Spinal cord (tissue), 10 donors: ENCODE results near the gene RXRA. TPM values are rescaled to one million over a fixed set of nuclear protein-coding genes. Genes with fewer than 3 reads are reported as not detected.

Experiments used
- DNase-seq, 6 donors: peaks; one replicate each; pipeline versions ENCODE4 v3.0.0 to v3.0.0-alpha.2; 2013 to 2015; ENCODE audit warnings: low spot score in 6 of 6, low read depth in 4 of 6
- H3K27ac ChIP-seq: one replicate; pipeline ENCODE4 v1.5.1; 2013; ENCODE audit warnings: low read depth, low read length, control low read depth
- H3K27me3 ChIP-seq: one replicate; pipeline ENCODE4 v1.6.1; 2013; ENCODE audit warnings: low read length; ENCODE audit not compliant: control insufficient read depth, insufficient read depth
- H3K36me3 ChIP-seq: one replicate; pipeline ENCODE4 v1.6.1; 2013; ENCODE audit warnings: low read length; ENCODE audit not compliant: control insufficient read depth, insufficient read depth
- H3K4me1 ChIP-seq: one replicate; pipeline ENCODE4 v1.6.1; 2013; ENCODE audit warnings: low read length; ENCODE audit not compliant: control insufficient read depth, insufficient read depth
- H3K4me3 ChIP-seq: one replicate; pipeline ENCODE4 v1.5.1; 2013; ENCODE audit warnings: low read depth, low read length, control low read depth
- H3K9me3 ChIP-seq: one replicate; pipeline ENCODE4 v1.6.1; 2013; ENCODE audit warnings: low read length; ENCODE audit not compliant: control insufficient read depth, insufficient read depth
- WGBS: methylation state at CpG from one replicate; pipeline ENCODE4 v1.1.5; 2013; ENCODE audit warnings: missing lambda C conversion rate; ENCODE audit not compliant: insufficient coverage; 5-methylcytosine and 5-hydroxymethylcytosine counted together
- polyA plus RNA-seq, 2 donors: library from polyadenylated mRNA; unstranded; fragments of 120-200 nt; gene quantifications; one replicate each; pipeline ENCODE4 v1.2.1, GENCODE V29; 2013; ENCODE audit not compliant: insufficient read length in 2 of 2
- total RNA-seq, 2 donors: library from RNA; depleted of rRNA in 1 of 2; stranded (reverse); fragments of 120-200 nt in 1 of 2; fragments of >200 nt in 1 of 2; gene quantifications; one replicate each; pipeline versions ENCODE4 v1.2.3 to v1.2.4, GENCODE V29; 2013 to 2014
- donor health status: healthy.

RXRA gene
- total and polyA plus RNA-seq, 4 donors, result 9.4 to 32.3 (median 26.1) TPM

DNA sequence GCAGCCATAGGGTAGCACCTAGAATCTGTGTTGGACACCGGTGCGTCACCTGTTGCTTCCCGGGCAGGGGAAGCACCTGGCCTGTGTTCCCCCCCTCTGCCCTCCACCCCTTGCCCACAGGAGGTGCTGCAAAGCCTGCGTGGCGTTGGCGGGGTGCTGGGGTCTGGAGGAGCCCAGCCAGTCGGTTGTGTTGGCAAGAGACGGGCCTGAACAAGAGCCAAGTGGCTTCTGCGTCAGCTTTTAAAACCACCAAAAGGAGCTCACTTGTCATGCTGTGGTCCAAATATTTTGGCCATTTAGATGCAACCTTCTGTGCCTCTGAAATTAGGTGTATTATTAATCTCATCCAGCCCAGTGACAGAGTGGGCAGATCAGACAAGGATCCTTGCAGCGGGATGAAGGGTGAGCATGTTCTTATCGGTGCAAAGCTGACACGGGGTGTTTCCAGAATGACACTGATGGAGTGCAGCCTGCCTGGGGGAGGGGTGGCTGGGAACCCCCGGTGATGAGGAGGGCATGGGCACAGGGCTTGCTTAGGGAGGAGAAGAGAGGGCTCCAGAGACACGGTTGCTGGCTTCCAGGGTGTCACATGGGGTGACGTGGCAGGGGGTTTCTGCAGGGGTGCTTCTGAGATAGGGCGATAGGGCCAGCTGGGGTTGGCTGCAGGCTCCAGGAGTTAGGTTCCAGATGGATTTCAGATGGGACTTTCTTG, 9.7 kb upstream of the RXRA start:
- Histone ChIP-seq H3K4me1 (peaks cover 66% of the 10 kb centered on the region), H3K4me3 (no peak overlapping the region), H3K27ac (no peak overlapping the region), H3K27me3 (no peaks in the 10 kb centered on the region), H3K36me3 (no peaks in the 10 kb centered on the region), H3K9me3 (peaks cover 3% of the 10 kb centered on the region)
- DNase-seq, result peak in 2 of 6 donors; percentile 52 to 84
- 33% methylated on average over 10 of the region's 16 CpGs for WGBS

DNA sequence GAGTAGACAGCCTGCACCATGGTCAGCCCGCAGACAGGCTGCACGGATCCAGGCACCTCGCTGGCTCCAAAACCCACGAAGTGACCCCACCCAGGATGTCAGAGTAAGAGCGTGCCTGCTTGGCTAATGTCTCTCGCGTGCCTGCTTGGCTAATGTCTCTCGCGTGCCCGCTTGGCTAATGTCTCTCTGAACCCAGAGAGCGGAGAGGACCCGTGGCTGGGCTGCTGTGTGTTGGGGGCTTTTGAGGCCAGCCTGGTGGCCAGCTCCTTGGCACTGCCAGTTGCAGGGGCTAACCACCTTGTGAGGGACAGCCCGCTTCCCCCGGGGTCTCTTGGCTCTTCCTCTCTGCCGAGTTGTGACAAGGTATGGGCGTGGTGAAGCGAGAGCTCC, 8.9 kb upstream of the RXRA start:
- H3K27me3 ChIP-seq, result no peaks in the 10 kb centered on the region
- DNase-seq, result no peak
- no peaks in the 10 kb centered on the region for H3K9me3 ChIP-seq
- no peaks in the 10 kb centered on the region for H3K36me3 ChIP-seq
- H3K27ac ChIP-seq, result no peak overlapping the region
- WGBS, result 73% methylated on average over 17 of the region's 17 CpGs
- H3K4me3 ChIP-seq, result no peak overlapping the region
- H3K4me1 ChIP-seq, result peaks cover 74% of the 10 kb centered on the region

DNA sequence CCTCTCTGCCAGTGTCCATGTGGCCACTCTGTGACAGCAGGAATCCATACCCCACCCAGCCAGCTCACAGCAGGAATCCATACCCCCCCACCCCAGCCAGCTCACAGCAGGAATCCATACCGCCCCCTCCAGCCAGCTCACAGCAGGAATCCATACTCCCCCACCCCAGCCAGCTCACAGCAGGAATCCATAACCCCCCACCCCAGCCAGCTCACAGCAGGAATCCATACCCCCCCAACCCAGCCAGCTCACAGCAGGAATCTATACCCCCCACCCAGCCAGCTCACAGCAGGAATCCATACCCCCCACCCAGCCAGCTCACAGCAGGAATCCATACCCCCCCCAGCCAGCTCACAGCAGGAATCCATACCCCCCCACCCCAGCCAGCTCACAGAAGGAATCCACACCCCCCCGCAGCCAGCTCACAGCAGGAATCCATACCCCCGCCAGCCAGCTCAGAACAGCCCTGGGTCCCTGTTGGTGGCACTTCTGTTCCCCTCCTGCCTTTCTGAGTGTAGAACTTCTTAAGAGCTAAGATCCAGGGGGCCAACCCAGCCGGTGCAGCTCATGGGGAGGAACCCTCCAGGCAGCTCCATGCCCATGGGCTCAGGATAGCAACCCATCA, 8.4 kb upstream of the RXRA start:
- 61% methylated on average over 2 of the region's 4 CpGs for WGBS
- peaks cover 79% of the 10 kb centered on the region for H3K4me1 ChIP-seq
- no peaks in the 10 kb centered on the region for H3K36me3 ChIP-seq
- no peaks in the 10 kb centered on the region for H3K9me3 ChIP-seq
- no peaks in the 10 kb centered on the region for H3K27me3 ChIP-seq
- DNase-seq, result no peak
- no peak overlapping the region for H3K4me3 ChIP-seq
- H3K27ac ChIP-seq, result no peak overlapping the region

DNA sequence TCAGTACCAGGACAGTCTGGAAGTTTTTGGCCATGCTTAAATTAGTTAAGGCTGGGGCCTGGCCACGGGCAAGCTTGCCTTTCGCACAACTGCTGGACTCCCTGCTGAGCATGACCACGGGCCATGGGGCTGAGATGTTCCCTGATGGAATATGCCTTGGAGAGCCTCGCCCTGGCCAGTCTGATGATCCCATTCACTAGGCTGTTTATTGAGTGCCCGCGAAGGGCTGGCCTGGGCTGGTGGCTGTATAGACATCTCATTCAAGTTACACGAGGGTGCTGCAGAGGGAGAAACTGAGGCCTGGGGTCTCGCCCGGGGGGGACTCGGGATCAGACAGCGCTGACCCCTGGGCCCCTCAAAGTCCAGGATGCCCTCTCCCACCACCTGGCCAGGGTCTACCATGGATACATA, 7.8 kb upstream of the RXRA start:
- Histone ChIP-seq H3K4me3 (no peak overlapping the region), H3K4me1 (peaks cover 83% of the 10 kb centered on the region), H3K27me3 (no peaks in the 10 kb centered on the region), H3K36me3 (no peaks in the 10 kb centered on the region), H3K9me3 (no peaks in the 10 kb centered on the region), H3K27ac (no peak overlapping the region)
- WGBS, result 90% methylated on average over 11 of the region's 11 CpGs
- no peak for DNase-seq

DNA sequence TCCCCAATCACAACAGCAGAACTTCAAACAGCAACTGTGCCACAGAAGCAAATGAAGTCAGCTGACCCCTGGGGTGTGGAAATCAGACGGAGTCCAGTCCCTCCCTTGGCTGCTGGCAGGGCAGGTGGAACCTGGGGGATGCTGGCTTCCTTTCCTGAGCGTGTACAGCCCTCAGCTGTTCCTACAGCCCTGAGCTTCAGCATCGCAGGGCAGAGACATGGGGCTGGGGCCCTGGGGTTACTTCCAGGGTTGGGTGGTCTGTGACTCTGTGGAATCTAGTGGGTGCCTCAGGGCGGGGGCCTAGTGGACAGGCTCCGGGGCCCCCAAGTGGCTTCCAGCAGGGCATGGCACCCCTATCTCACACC, 7.3 kb upstream of the RXRA start:
- no peak for DNase-seq
- WGBS, result 88% methylated on average over 3 of the region's 5 CpGs
- Histone ChIP-seq H3K9me3 (no peaks in the 10 kb centered on the region), H3K36me3 (no peaks in the 10 kb centered on the region), H3K4me1 (peaks cover 87% of the 10 kb centered on the region), H3K27ac (no peak overlapping the region), H3K4me3 (no peak overlapping the region), H3K27me3 (no peaks in the 10 kb centered on the region)

DNA sequence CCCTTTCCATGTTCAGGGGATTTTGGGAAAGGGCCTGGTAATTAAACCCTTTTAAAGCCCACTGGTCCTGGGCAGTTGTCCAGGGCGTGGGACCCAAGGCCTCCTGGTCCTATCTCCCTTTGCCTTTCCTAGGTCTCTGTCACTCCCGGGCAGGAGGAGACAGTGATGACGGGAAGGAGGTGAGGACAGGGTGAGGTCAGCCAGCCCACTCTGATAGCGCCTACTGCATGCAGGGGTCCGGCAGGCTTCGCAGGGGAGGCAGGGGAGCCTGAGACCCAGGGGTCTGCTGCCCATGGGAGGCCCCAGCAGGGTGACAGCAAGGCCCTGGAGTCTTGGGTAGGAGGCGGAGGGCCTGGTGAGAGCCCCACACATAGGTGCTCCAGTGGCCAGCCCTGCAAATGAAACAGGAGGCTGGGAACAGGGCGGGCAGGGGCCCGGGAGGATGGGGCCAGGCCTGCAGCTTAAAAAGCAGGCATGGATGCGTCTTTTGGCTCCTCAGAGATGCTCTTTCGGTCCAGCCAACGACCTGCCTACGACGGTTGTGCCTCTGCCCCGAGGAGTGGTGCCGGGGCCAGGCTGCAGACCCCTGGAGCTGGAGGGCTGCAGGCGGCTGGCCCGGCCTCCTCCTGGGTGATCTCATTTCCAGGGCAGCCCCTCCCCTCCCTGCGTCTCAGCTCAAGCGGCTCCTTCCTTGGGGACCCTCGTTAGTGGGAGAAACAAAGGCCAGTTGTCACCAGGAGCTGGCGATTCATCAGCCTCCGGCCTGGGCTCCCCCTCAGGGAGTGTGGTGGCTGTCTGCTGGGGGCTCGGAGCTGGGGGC, 6.7 kb upstream of the RXRA start:
- Histone ChIP-seq H3K36me3 (no peaks in the 10 kb centered on the region), H3K27ac (peak overlapping the region; percentile 27), H3K4me1 (peaks cover 93% of the 10 kb centered on the region), H3K9me3 (no peaks in the 10 kb centered on the region), H3K27me3 (no peaks in the 10 kb centered on the region), H3K4me3 (no peak overlapping the region)
- WGBS, result 57% methylated on average over 17 of the region's 24 CpGs
- peak in 2 of 6 donors; percentile 71 to 74 for DNase-seq

DNA sequence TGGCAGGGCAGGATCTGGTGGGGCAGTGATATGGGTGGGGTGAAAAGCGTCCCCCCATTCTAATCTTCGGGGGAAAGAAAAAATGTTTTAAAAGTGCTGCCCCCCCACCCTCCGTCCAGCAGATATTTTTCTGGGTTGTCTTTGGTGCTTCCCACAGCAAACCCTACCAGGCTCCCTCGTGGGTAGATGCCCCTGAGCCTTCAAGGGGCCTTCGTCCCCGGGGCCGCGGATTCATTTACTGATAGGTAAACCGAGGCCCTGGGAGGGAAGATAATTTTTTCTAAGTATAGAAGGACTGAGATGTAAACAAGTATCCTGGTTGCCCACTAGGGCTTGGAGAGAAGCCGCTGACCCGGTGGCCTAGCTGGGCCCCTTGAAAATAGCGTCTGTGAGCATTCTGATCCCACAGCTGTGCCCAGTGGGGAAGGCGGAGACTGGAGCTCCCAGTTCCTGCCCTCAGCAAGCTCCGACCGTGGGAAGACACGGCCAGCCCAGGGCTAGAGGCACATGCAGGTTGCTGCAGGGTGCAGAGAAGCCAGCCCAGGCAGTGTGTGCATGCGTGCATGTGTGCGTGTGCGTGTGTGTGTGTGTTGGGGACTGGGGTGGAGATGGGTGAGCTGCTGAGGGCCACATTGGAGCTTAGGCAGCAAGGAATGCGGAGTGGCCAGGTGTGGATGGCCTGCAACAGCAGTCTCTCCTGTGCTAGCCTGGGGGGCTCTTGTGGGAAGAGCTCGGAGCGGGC, 6.0 kb upstream of the RXRA start:
- Histone ChIP-seq H3K4me3 (no peak overlapping the region), H3K27ac (peak overlapping the region; percentile 27), H3K4me1 (peaks cover 94% of the 10 kb centered on the region), H3K27me3 (no peaks in the 10 kb centered on the region), H3K36me3 (no peaks in the 10 kb centered on the region), H3K9me3 (no peaks in the 10 kb centered on the region)
- 73% methylated on average over 20 of the region's 22 CpGs for WGBS
- DNase-seq, result no peak

DNA sequence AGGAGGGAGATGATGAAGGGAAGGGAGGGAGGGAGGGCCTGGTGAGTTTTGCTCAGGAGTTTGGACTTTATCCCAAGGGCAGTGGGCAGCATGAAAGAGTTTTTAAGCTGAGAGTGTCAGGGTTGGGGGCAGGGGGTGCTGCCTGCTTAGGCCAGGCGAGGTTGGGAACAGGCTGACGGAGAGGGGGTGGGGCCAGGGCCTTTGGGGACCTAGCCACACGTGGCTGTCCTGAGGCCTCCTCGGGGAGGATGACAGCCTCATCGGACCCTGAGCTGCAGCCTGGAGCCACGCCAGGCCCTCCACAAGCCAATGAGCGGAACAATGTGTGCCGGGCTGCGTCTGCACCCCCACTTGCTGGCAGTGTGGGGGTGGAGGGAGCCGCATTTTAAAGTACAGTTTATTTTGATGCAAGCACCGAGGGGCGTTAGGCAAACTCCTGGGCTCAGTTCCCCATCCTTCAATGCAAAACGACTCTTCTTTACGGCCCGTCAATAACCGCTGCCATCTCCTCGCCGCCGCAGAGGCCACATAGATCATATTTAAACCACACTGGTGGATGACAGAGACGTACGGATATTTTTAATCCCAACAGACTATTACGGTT, 5.3 kb upstream of the RXRA start:
- Histone ChIP-seq H3K27ac (no peak overlapping the region), H3K9me3 (no peaks in the 10 kb centered on the region), H3K27me3 (no peaks in the 10 kb centered on the region), H3K4me1 (peaks cover 91% of the 10 kb centered on the region), H3K4me3 (no peak overlapping the region), H3K36me3 (no peaks in the 10 kb centered on the region)
- 40% methylated on average over 17 of the region's 22 CpGs for WGBS
- DNase-seq, result peak in 2 of 6 donors; percentile 53 to 72

DNA sequence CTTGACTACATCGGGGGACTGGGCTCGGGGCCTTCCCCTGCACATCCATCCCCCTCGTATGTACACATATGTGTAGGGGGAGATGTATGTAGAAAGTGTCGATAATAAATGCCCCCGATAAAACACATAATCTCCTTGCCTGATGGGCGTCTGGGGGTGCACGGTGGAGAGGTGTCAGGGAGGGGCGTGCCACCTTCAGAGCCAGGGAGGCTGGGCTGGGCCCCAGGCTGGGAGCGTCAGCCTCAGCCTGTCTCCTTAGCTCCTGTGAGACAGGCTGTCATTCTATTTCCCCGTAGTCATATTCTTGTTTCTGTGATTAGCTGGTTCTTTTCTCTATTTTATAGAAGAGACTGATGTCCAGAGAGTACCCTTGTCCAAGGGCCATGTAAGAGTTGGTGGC, 4.7 kb upstream of the RXRA start:
- Histone ChIP-seq H3K4me3 (no peak overlapping the region), H3K36me3 (no peaks in the 10 kb centered on the region), H3K27me3 (no peaks in the 10 kb centered on the region), H3K27ac (no peak overlapping the region), H3K4me1 (peaks cover 85% of the 10 kb centered on the region), H3K9me3 (no peaks in the 10 kb centered on the region)
- WGBS, result 76% methylated on average over 6 of the region's 10 CpGs
- DNase-seq, result no peak
